Measurements from ENCODE around the gene FUBP1. TPM values are rescaled to one million over a fixed set of nuclear protein-coding genes. Genes with fewer than 3 reads are reported as not detected.

FUBP1 gene
- total RNA-seq, 1 donor from 2014 or later: 86.5 TPM

DNA sequence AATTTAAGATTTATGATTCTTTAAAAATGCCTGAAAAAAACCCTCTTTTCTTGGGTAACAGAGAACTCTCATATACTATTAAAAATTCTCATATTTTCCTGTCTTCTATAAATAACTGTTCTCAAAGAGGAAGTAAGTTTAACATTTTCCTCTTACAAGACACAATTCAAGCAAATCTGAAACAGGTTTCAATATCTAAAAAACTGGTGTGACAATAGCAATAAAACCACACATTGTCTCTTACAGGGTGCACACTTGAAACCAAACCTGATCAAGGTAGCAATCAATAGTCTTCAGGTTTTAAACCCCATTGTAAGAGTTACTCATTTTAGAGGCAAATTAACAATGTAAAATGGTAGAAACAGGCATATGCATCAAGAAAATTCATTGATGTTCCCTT lies 28.0 kb downstream of the FUBP1 start:
- peaks cover 33% of the 10 kb centered on the region for H3K36me3 Mint-ChIP-seq (ENCODE audit: low read depth)
- H3K4me3 Mint-ChIP-seq (ENCODE audit: unreplicated experiment): no peak overlapping the region
- no peaks in the 10 kb centered on the region for H3K27me3 Mint-ChIP-seq (ENCODE audit: low read depth)
- no peak overlapping the region for H3K27ac Mint-ChIP-seq (ENCODE audit: unreplicated experiment)
- TF ChIP-seq, protein P1, sequence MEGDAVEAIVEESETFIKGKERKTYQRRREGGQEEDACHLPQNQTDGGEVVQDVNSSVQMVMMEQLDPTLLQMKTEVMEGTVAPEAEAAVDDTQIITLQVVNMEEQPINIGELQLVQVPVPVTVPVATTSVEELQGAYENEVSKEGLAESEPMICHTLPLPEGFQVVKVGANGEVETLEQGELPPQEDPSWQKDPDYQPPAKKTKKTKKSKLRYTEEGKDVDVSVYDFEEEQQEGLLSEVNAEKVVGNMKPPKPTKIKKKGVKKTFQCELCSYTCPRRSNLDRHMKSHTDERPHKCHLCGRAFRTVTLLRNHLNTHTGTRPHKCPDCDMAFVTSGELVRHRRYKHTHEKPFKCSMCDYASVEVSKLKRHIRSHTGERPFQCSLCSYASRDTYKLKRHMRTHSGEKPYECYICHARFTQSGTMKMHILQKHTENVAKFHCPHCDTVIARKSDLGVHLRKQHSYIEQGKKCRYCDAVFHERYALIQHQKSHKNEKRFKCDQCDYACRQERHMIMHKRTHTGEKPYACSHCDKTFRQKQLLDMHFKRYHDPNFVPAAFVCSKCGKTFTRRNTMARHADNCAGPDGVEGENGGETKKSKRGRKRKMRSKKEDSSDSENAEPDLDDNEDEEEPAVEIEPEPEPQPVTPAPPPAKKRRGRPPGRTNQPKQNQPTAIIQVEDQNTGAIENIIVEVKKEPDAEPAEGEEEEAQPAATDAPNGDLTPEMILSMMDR (IDR thresholded peaks at IDR 0.05): no peak
- peaks cover 39% of the 10 kb centered on the region for H3K4me1 Mint-ChIP-seq (ENCODE audit: low read depth)
- no peak for DNase-seq (ENCODE audit: low spot score)
- H3K9me3 Mint-ChIP-seq (ENCODE audit: low read depth): no peaks in the 10 kb centered on the region

DNA sequence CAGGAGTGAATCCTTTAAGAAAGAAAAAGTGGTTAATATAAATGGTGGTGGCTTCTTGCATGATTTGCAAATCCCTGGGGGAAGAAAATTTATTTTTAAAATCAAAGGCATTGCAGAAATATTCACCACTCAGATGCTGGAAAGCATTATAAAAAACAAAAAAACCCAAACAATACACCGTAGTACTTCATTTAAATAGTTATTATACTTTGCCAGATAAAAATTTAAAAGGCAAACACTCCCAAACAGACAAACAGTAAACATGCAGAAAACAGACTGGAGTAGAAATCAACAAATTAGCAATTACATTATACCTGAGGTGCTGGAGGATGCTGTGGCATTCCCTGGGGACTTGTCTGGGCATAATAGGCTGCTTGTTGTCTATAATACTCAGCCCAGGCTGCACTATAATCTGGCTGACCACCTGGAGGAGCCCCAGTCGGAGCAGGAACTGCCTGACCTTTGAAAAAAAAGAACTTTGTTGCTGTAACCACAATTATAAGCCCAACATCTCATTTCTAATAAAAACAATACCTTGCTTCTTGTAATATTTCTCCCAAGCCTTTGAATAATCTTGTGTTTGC lies 29.9 kb downstream of the FUBP1 start:
- H3K4me1 Mint-ChIP-seq (ENCODE audit: low read depth): peaks cover 28% of the 10 kb centered on the region
- H3K4me3 Mint-ChIP-seq (ENCODE audit: unreplicated experiment): no peak overlapping the region
- TF ChIP-seq, protein P1 (IDR thresholded peaks at IDR 0.05): peak; percentile 66
- DNase-seq (ENCODE audit: low spot score): no peak
- H3K36me3 Mint-ChIP-seq (ENCODE audit: low read depth): peaks cover 34% of the 10 kb centered on the region
- no peaks in the 10 kb centered on the region for H3K27me3 Mint-ChIP-seq (ENCODE audit: low read depth)
- peak overlapping the region; percentile 43 for H3K27ac Mint-ChIP-seq (ENCODE audit: unreplicated experiment)
- no peaks in the 10 kb centered on the region for H3K9me3 Mint-ChIP-seq (ENCODE audit: low read depth)

DNA sequence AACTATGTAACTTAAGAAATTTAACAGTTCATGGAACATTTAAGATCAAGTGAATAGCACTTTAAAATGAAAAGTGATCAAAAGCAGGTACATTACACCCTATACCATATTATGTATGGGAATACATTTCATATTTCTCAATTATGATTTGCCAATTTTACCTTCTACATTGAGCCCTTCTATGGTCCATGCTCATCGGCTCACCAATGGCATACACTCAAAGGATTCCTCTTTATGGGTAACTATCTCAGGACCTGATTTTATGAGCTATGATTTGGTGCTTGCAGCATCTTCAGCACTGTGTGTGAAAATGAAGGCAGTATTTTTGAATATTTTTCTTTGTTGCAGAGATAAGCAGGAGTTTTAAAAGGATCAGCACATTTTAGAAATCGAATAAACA lies 33.5 kb downstream of the FUBP1 start:
- peaks cover 32% of the 10 kb centered on the region for H3K36me3 Mint-ChIP-seq (ENCODE audit: low read depth)
- peaks cover 40% of the 10 kb centered on the region for H3K4me1 Mint-ChIP-seq (ENCODE audit: low read depth)
- H3K4me3 Mint-ChIP-seq (ENCODE audit: unreplicated experiment): no peak overlapping the region
- no peak for DNase-seq (ENCODE audit: low spot score)
- no peaks in the 10 kb centered on the region for H3K9me3 Mint-ChIP-seq (ENCODE audit: low read depth)
- no peaks in the 10 kb centered on the region for H3K27me3 Mint-ChIP-seq (ENCODE audit: low read depth)
- TF ChIP-seq, protein P1 (IDR thresholded peaks at IDR 0.05): no peak
- H3K27ac Mint-ChIP-seq (ENCODE audit: unreplicated experiment): peak overlapping the region; percentile 20

DNA sequence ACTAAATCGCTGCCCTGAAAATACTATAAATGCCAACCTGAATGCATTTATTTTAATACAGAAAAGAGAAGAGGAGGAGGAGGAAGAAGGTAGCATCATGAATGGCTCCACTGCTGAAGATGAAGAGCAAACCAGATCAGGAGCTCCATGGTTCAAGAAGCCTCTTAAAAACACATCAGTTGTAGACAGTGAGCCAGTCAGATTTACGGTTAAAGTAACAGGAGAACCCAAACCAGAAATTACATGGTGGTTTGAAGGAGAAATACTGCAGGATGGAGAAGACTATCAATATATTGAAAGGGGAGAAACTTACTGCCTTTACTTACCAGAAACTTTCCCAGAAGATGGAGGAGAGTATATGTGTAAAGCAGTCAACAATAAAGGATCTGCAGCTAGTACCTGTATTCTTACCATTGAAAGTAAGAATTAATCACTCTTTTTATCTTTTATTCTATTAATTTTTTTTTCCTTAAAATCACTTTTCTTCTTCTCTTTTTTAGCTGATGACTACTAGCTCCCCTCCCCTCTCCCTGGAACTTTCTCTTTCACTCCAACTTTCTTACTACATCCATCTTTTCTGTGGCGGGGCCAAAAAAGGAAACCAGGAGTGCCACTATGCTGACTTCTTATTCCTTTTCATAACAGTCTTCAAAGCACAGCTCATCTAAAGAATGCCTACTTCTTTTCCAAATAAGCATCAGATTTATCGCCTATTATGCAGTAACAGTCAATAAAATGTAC lies 36.3 kb downstream of the FUBP1 start:
- Mint-ChIP-seq H3K27ac (ENCODE audit: unreplicated experiment) (peak overlapping the region; percentile 75), H3K9me3 (ENCODE audit: low read depth) (no peaks in the 10 kb centered on the region), H3K4me1 (ENCODE audit: low read depth) (peaks cover 23% of the 10 kb centered on the region), H3K36me3 (ENCODE audit: low read depth) (peaks cover 37% of the 10 kb centered on the region), H3K27me3 (ENCODE audit: low read depth) (no peaks in the 10 kb centered on the region), H3K4me3 (ENCODE audit: unreplicated experiment) (no peak overlapping the region)
- no peak for DNase-seq (ENCODE audit: low spot score)
- TF ChIP-seq, protein P1 (IDR thresholded peaks at IDR 0.05): no peak

DNA sequence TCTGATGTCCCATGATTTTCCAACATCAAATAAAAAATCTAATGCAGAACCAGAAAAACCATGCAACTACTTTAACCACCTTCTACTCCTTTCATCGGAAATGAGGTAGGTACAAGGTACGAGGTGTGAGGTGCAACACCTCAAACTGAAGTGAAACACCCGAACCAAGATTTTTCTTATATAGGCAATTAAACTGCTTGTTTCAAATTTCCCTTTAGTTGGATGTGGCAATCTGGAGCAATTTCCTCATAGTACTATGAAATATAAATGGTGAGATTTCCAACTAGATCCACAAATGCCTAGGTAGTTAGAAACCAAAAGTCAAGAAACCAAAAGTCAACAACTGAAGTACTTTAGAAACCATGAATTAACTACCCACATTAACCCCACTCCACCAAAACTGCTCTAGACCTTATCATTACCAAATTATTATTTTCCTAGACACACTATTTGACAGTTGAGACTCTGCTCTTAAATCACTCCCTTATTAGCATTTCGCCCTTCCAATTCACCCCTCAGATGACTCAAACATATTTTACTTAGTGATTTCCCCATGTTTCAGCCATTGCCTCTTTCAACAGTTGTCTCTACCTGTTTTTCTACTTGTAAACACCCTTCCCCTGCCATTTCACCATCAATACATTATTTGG lies 37.8 kb downstream of the FUBP1 start:
- peaks cover 41% of the 10 kb centered on the region for H3K36me3 Mint-ChIP-seq (ENCODE audit: low read depth)
- no peaks in the 10 kb centered on the region for H3K9me3 Mint-ChIP-seq (ENCODE audit: low read depth)
- peak overlapping the region; percentile 72 for H3K27ac Mint-ChIP-seq (ENCODE audit: unreplicated experiment)
- DNase-seq (ENCODE audit: low spot score): no peak
- H3K4me3 Mint-ChIP-seq (ENCODE audit: unreplicated experiment): no peak overlapping the region
- no peaks in the 10 kb centered on the region for H3K27me3 Mint-ChIP-seq (ENCODE audit: low read depth)
- TF ChIP-seq, protein P1 (IDR thresholded peaks at IDR 0.05): no peak
- peaks cover 23% of the 10 kb centered on the region for H3K4me1 Mint-ChIP-seq (ENCODE audit: low read depth)

Measured in chondrocyte (in vitro differentiated cells).